Measurements from ENCODE around the gene ELOVL3.

DNA sequence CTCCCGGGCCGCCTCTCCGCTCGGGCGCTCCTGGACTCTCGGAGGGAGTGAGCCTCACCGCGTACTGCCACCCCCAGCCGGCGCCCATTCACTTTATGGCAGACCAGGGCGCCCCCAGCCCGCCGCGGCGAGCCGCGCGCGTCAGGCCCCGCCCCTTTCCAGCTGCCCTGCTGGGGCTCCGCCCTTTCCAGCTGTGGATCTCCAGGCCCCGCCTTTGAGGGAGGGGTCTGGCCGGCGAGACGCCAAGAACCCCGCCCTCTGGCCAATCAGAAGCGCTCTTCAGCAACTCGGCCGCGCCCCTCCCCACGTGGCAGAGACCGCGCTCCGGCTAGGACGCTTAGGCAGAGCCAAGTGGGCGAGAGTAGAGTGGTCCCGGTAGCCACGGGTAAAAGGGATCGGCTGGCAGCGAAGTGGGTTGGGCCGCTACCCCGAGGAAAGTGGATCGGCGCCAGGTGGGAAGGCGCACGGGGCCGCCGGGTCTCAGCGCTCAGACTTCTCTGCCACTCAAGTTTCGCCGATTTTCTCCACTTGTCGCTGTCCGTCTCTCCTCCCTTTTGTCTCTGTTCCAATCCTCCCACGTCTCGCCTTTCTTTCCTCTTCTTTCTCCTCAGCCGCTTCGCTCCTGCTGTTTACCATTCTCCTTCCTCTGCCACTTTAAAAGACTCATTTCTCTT is 15.5 kb downstream of the ELOVL3 start, which contains the start of gene PITX3:
- no peak for TF ChIP-seq EP300 (IDR thresholded peaks at IDR 0.05)
- TF ChIP-seq POLR2A (IDR thresholded peaks at IDR 0.05; ENCODE audit: low read depth): no peak
- TF ChIP-seq POLR2AphosphoS5 (IDR thresholded peaks at IDR 0.05): peak; percentile 3 to 71

Data from esophagus muscularis mucosa (tissue), 3 donors.